Omental fat pad (tissue), 4 donors: ENCODE data around the gene CD7. TPM values are rescaled to one million over a fixed set of nuclear protein-coding genes. Genes with fewer than 3 reads are reported as not detected.
A peak's percentile ranks its signal among the peaks of the same experiment; 100 is the strongest.

Experiments used
- ATAC-seq: fragments of 150-250 bp; one replicate; pipeline ENCODE4 v1.9.1; 2016; ENCODE audit warnings: mild to moderate bottlenecking, moderate library complexity; ENCODE audit not compliant: low FRiP score
- DNase-seq: peaks from one replicate; pipeline ENCODE4 v3.0.0-alpha.2; 2019; ENCODE audit warnings: low spot score
- CTCF ChIP-seq, 3 donors: fragments of 450-650 bp; IDR thresholded peaks; one replicate each; pipeline ENCODE4 v1.5.1; 2016 to 2017; ENCODE audit warnings: antibody characterized with exemption in 3 of 3, mild to moderate bottlenecking in 3 of 3, moderate library complexity in 2 of 3
- total RNA-seq, 4 donors: library from RNA; depleted of rRNA; stranded (reverse); fragments of >200 nt; gene quantifications; one replicate each; pipeline ENCODE4 v1.1.0, GENCODE V29; 2016

Gene CD7
- total RNA-seq, 4 donors from 2014 or later = 1.6 to 8.4 (median 4.2) TPM

DNA sequence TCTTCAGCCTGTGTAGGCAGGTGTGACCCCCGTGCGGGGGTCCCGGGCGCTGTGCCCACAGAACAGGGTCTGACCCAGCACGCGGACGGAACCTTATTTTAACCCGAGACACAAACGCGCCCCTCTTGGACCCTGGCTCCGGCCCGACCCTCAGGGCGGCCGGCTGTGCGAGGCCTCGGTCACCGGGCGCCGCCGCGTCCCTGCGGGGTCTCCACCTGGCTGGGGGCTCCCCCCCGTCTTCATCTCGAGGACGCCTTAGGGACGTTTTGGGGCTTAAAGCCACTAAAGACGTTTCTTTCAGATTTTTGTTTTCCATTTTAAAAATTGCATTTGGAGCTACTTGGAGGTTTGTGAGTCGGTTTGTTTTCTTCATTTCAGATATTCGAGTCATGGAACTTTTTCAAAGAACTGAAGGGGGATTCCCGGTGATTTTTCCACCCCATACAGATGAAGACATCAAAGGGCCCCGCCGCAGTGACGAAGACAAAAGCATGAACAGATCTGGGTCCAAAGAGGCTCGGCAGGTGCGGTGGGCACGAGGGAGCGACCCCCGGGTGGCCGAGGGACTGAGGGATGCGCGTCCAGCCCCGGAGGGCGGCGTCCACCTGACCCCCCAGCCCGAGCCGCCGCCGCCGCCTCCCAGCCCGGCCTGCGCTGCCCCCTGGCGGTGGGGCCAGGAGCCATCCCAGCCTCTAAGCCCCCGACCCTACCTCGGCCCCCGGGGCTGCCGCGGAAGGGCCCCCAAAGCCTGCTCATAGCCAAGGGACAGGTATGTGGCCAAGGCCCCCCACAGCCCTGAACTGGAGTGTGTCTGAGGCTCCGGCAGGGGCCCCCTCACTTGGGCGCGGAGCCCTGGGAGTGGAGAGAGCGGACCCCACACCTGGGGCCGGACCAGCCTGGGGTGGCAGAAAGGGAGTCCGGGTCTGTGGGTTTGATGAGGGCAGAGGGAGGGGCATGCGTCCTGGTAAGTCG lies 3.8 kb upstream of the CD7 start:
- DNase-seq (no peak), ATAC-seq (no peak)
- peak in 1 of 3 donors; percentile 94 for TF ChIP-seq CTCF (IDR thresholded peaks at IDR 0.05)

DNA sequence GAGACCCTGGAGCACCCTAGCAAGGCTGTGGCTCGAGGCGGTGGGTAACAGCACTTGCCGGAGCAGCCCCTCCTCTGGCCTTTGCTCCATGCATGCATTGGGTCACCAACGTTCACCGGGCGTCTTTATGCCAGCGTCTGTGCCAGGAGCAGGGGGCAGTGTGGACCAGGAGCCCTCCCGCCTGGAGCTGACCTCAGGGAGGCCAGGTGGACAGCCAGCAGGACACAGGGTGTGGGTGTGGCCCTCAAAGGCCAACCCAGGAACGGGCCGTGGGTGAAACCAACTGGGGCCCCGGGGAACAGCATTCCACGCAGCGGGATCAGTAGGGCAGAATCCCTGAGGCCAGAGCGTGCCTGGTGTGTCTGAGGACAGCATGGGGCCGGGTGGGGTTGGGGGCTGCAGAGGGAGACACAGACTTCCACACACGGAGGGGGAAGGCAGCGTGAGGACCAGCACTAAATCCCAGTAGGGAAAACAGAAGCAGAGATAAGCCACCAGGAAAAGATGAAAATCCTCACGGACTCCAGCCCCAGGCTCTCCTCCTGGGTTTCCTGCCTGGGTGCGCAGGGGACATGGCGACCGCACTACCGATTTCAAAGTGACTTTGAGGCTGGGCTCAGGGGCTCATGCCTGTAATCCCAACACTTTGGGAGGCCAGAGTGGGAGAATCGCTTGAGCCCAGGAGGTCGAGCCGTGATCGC lies 2.9 kb upstream of the CD7 start:
- DNase-seq (no peak), ATAC-seq (no peak)

GRCh38 chr17:82319619-82320062 lies 2.2 kb upstream of the CD7 start:
- TF ChIP-seq CTCF (IDR thresholded peaks at IDR 0.05) = no peak
- ATAC-seq (no peak), DNase-seq (no peak)

More for the DNA sequence above, 2.9 kb upstream of the CD7 start:
- TF ChIP-seq CTCF (IDR thresholded peaks at IDR 0.05) = no peak

- DNase-seq (no peak), ATAC-seq (no peak)
- TF ChIP-seq CTCF (IDR thresholded peaks at IDR 0.05) = no peak
Measured at GRCh38 chr17:82318772-82319606, 1.6 kb upstream of the CD7 start.

GRCh38 chr17:82318169-82318498 lies 726 bp upstream of the CD7 start:
- ATAC-seq (no peak), DNase-seq (no peak)
- no peak for TF ChIP-seq CTCF (IDR thresholded peaks at IDR 0.05)

DNA sequence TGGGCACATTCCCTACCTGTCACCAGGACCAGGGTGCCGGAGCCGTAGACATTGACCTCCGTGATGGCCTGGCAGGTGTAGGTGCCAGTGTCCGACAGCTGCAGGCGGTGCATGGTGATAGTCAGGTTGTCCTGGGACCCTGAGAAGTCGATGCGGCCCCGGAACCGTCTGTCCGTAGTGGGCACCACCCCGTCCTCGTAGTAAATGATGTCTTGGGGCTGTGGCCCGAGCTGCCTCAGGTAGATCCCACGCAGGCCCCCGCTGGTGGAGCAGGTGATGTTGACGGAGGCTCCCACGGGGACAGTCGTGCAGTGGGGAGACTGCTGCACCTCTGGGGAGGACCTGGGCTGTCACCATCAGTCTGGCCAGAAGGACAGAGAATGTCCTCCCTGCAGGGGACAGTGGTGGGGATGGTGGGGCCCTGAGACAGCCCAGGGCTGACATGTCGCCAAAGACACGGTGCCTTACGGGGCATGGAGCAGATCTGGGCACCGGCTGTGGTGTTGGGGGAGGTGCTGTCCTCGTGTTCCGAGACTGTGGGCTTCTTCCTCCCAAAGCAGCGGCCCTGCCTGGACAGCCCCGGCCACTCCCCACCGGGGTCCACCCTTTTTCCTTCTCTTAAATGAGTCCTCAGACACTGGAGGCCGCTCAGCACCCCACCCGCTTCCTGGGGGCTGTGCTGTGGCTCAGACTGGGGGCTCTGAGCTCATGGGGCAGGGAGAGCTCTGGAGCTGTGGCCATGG lies 586 bp downstream of the CD7 start:
- no peak for DNase-seq

More for the DNA sequence above, 586 bp downstream of the CD7 start:
- no peak for TF ChIP-seq CTCF (IDR thresholded peaks at IDR 0.05)
- peak; percentile 8 for ATAC-seq
